HG03064 (cell line): ENCODE results near the gene DNAH9.

Experiments
- ATAC-seq: cut with Tn5 transposase; IDR thresholded peaks from one replicate; pipeline ENCODE4 v1.9.1; 2021; ENCODE audit warnings: low read depth; ENCODE audit not compliant: unreplicated experiment

DNAH9 gene

GRCh38 chr17:11816409-11816808 lies 218.1 kb downstream of the DNAH9 start:
- ATAC-seq: no peak

DNA sequence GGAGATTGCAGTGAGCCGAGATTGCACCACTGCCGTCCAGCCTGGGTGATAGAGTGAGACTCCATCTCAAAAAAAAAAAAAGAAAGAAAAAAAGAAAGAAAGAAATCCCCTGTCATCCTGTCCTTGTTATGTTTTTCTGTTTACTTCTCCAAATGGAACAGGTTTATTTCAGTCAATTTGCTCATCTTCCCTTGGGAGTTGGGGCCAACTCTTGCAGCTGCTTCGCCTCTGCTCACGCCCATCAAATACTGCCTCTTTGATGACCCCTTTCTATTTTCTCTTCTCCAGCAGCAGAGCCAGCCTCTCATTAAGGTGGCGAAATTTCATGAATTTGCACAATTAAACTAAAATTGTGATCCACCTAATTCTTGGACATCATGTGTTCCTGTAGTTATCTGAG lies 225.6 kb downstream of the DNAH9 start:
- ATAC-seq: no peak

DNA sequence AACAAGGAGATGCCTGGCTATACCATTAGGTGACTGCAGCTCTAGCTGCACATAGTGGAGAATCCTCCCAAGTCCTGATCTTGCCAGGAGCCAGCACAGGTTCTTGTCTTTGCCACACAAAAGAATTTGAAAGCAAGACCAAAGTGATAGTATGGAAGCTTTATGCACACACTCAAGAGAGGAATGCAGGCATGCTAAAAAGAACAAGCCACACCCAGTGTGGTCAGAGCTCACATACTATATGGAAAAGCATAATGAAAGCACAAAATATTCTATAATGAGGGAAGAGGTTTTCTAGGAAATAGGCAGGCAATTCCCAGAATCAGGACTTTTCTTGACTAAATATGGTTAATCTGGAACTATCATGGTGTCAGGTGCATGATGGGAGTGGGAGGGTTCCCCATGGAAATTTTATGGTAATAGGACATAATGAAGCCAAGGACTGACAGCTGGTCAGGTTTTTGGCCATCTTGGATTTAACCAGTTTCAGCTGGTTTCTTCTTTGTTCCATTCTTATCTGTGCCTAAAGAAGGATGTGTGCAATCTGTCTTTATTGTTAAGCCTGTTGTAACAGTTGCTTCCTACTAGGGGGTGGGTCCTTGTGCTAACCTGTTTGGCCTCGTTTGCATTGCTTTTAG lies 227.4 kb downstream of the DNAH9 start:
- ATAC-seq: no peak

GRCh38 chr17:11832401-11833137 lies 234.3 kb downstream of the DNAH9 start:
- no peak for ATAC-seq

GRCh38 chr17:11836508-11836907 lies 238.2 kb downstream of the DNAH9 start:
- no peak for ATAC-seq

- ATAC-seq: no peak
Observed at GRCh38 chr17:11840052-11840451, 241.8 kb downstream of the DNAH9 start.

GRCh38 chr17:11840831-11841230 lies 242.6 kb downstream of the DNAH9 start:
- ATAC-seq: no peak

- ATAC-seq: no peak
Observed at GRCh38 chr17:11848330-11848729, 250.1 kb downstream of the DNAH9 start.

GRCh38 chr17:11852231-11852630 lies 254.0 kb downstream of the DNAH9 start:
- ATAC-seq: no peak

- ATAC-seq: no peak
Observed at GRCh38 chr17:11852912-11853311, 254.6 kb downstream of the DNAH9 start.

DNA sequence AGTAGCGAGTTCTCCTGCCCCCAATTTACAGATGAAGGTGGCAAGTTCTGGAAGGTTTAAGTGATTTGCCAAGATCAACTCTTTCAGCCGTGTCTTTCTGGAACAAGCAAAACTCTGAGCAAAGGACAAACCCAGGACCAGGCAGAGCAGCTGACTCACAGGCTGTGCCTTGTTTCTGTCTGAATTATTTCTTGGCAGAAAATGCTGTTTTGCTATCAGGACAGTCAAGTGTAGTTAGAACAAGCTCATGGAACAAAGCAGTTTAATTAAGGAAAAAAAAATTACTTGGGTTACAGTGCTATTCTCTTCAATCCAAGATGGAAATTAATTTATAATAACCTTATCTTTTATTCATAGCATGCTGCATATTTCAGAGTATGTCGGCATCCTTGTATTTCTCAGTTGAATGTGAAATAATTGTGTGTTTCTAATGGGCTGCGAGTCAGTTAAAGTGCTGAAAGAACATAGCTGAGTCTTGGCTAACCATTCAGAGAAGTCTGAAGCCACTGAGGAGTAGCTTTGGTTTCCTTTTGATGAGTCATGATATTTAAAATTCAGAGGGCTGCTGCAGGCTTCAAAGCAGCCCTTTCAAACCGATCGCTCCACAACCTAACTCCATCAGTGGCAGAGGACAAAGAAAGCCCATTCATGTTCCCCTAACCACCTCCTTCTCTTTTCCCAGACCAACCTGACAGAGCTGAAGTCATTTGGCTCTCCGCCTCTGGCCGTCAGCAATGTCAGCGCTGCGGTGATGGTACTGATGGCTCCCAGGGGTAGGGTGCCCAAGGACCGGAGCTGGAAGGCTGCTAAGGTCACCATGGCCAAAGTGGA lies 255.3 kb downstream of the DNAH9 start:
- ATAC-seq: no peak

- no peak for ATAC-seq
Observed at GRCh38 chr17:11855306-11855705, 257.0 kb downstream of the DNAH9 start.

- no peak for ATAC-seq
Observed at GRCh38 chr17:11857006-11857405, 258.7 kb downstream of the DNAH9 start.

GRCh38 chr17:11869680-11870394 lies 271.6 kb downstream of the DNAH9 start:
- ATAC-seq: no peak

- no peak for ATAC-seq
Observed at GRCh38 chr17:11871773-11872172, 273.5 kb downstream of the DNAH9 start.

GRCh38 chr17:11874756-11875155 lies 276.5 kb downstream of the DNAH9 start:
- no peak for ATAC-seq

DNA sequence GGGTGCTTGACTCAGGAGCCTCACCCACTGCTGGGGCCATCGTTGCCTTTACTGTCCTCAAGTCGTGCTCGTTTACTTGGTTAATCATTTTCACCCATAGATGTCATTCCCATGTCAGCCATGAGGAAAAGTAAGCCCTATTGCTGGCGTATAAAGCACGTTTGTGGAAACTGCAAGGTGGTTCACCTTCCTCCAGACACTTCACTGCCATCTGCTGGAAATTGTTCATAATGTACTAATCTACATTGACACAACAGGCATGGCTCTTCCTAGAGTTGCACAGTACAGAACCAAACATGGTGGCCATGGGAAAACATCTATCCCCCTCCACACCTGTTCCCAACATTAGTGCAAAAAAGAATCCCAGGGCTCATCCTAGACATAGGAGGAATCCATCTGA lies 282.4 kb downstream of the DNAH9 start:
- ATAC-seq: no peak

GRCh38 chr17:11882716-11883115 lies 284.4 kb downstream of the DNAH9 start:
- no peak for ATAC-seq

DNA sequence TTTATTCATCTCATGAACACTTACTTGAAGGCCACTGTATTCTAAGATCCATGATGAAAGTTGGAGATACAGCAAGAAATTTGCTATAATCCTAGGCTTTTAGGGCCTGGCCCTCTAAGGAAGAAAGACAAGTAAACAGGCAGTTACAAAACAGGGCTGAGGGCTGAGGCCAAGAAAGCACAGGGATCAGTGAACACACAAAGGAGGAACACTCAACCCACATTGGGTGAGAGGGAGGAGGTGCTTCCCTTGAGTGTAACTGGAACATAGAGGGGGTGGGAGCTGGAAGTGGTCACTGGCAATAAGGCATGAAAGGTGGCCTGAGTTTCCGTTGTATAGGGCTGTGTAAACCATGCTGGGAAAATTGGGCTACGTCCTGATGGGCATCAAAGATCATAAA lies 286.8 kb downstream of the DNAH9 start:
- ATAC-seq: no peak

DNA sequence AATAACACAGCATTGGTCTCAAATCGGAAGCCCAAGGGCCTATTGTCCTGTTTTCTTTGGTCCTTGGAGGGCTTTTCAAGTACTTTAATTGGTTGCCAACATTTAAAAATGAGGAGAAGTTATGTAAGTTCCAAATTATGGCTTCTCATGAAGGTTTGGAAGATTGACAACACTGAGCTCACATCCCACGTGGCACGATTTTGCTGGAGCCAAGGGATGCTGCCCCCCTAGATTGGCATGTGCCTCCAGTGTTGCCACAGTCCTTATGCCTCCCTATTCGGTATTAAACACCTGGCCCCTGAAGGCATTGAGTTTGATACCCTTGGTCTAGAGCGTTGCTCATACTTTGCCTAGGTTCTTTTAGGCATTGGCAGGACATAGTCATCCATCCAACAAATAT lies 291.0 kb downstream of the DNAH9 start:
- no peak for ATAC-seq

GRCh38 chr17:11893862-11894261 lies 295.6 kb downstream of the DNAH9 start:
- no peak for ATAC-seq
